MM.1S (cell line): ENCODE measurements around the gene USP9X.

Source experiments
- DNase-seq: peaks from one replicate; pipeline ENCODE4 v3.0.0-alpha.2; 2015
- H2AFZ ChIP-seq: fragments of 300-600 bp; sonication (generic); 2 replicates; pipeline ENCODE4 v1.6.0; 2016; ENCODE audit warnings: antibody characterized with exemption, low read length
- H3F3A ChIP-seq: fragments of 300-600 bp; sonication (generic); 2 replicates; pipeline ENCODE4 v1.6.1; 2016; ENCODE audit warnings: mild to moderate bottlenecking, antibody characterized with exemption, low read length, moderate library complexity, mixed read lengths; ENCODE audit not compliant: insufficient read depth
- H3K27ac ChIP-seq: fragments of 300-600 bp; sonication (generic); 2 replicates; pipeline ENCODE4 v1.5.1; 2016; ENCODE audit warnings: mild to moderate bottlenecking, low read length
- H3K27me3 ChIP-seq: fragments of 300-600 bp; sonication (generic); replicated peaks from 2 replicates; pipeline ENCODE4 v1.6.0; 2016; ENCODE audit warnings: low read length; ENCODE audit not compliant: insufficient read depth
- H3K36me3 ChIP-seq: fragments of 300-600 bp; sonication (generic); replicated peaks from 2 replicates; pipeline ENCODE4 v1.6.1; 2016; ENCODE audit warnings: mild to moderate bottlenecking, low read length, mixed read lengths; ENCODE audit not compliant: insufficient read depth
- H3K4me1 ChIP-seq: fragments of 300-600 bp; sonication (generic); 2 replicates; pipeline ENCODE4 v1.6.1; 2016; ENCODE audit warnings: low read length, mixed read lengths
- H3K4me2 ChIP-seq: fragments of 300-600 bp; sonication (generic); 2 replicates; pipeline ENCODE4 v1.6.0; 2016; ENCODE audit warnings: low read depth, low read length
- H3K4me3 ChIP-seq: fragments of 300-600 bp; sonication (generic); 2 replicates; pipeline ENCODE4 v1.5.1; 2016; ENCODE audit warnings: low read length, mixed read lengths
- H3K79me2 ChIP-seq: fragments of 300-600 bp; sonication (generic); 2 replicates; pipeline ENCODE4 v1.6.1; 2016; ENCODE audit warnings: mixed run types, low read length, mixed read lengths
- H3K9ac ChIP-seq: fragments of 300-600 bp; sonication (generic); 2 replicates; pipeline ENCODE4 v1.6.1; 2016; ENCODE audit warnings: low read length, mixed read lengths
- H3K9me2 ChIP-seq: fragments of 300-600 bp; sonication (generic); replicated peaks from 2 replicates; pipeline ENCODE4 v1.6.1; 2016; ENCODE audit warnings: mild to moderate bottlenecking, low read length, mixed read lengths; ENCODE audit not compliant: insufficient read depth
- H3K9me3 ChIP-seq: fragments of 300-600 bp; sonication (generic); replicated peaks from 2 replicates; pipeline ENCODE4 v1.6.1; 2016; ENCODE audit warnings: mild to moderate bottlenecking, low read length, mixed read lengths; ENCODE audit not compliant: insufficient read depth
- H4K20me1 ChIP-seq: fragments of 300-600 bp; sonication (generic); 2 replicates; pipeline ENCODE4 v1.6.1; 2016; ENCODE audit warnings: mild to moderate bottlenecking, low read length, moderate library complexity, mixed read lengths; ENCODE audit not compliant: insufficient read depth
- EZH2 ChIP-seq: fragments of 300-600 bp; sonication (generic); optimal IDR thresholded peaks from 2 replicates; pipeline ENCODE3; 2017; ENCODE audit warnings: low read depth, mild to moderate bottlenecking, antibody characterized with exemption, low read length, mixed read lengths
- EZH2phosphoT487 ChIP-seq: fragments of 300-600 bp; sonication (generic); IDR thresholded peaks from 2 replicates; pipeline ENCODE4 v1.6.1; 2018; ENCODE audit warnings: antibody characterized with exemption, low read length
- TF ChIP-seq, protein P1 (sequence below): fragments of 300-600 bp; sonication (generic); IDR thresholded peaks from 2 replicates; pipeline ENCODE4 v1.5.1; 2016; ENCODE audit warnings: antibody characterized with exemption, low read length, mixed read lengths

Gene USP9X

DNA sequence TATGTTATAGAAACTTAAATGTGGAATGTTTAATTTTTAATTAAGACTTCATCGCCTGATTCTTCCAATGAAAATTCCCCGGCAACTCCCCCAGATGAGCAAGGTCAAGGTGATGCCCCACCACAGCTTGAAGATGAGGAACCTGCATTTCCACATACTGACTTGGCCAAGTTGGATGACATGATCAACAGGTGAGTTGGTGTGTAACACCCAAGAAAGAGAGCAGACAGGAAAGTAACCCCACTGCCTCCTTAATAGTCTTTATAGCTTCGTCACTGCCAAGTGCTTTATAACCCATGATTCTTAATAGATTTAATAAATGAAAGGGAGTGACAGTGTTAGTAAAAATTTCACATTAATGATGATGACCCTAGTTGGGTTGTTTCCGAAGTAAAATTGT lies 43.7 kb downstream of the USP9X start:
- H3K9me3 ChIP-seq = no peaks in the 10 kb centered on the region
- no peaks in the 10 kb centered on the region for H4K20me1 ChIP-seq
- no peaks in the 10 kb centered on the region for H3F3A ChIP-seq
- H3K27me3 ChIP-seq = no peaks in the 10 kb centered on the region
- TF ChIP-seq, protein P1, sequence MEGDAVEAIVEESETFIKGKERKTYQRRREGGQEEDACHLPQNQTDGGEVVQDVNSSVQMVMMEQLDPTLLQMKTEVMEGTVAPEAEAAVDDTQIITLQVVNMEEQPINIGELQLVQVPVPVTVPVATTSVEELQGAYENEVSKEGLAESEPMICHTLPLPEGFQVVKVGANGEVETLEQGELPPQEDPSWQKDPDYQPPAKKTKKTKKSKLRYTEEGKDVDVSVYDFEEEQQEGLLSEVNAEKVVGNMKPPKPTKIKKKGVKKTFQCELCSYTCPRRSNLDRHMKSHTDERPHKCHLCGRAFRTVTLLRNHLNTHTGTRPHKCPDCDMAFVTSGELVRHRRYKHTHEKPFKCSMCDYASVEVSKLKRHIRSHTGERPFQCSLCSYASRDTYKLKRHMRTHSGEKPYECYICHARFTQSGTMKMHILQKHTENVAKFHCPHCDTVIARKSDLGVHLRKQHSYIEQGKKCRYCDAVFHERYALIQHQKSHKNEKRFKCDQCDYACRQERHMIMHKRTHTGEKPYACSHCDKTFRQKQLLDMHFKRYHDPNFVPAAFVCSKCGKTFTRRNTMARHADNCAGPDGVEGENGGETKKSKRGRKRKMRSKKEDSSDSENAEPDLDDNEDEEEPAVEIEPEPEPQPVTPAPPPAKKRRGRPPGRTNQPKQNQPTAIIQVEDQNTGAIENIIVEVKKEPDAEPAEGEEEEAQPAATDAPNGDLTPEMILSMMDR = no peak
- TF ChIP-seq EZH2phosphoT487 = no peak
- H3K27ac ChIP-seq = no peak overlapping the region
- H3K4me3 ChIP-seq = no peak overlapping the region
- no peak overlapping the region for H3K4me2 ChIP-seq
- H3K9me2 ChIP-seq = no peaks in the 10 kb centered on the region
- peaks cover 6% of the 10 kb centered on the region; the same call in 1 of the 2 replicates for H3K4me1 ChIP-seq
- no peak overlapping the region for H2AFZ ChIP-seq
- H3K79me2 ChIP-seq = peaks cover 39% of the 10 kb centered on the region
- DNase-seq = no peak
- no peak overlapping the region for H3K9ac ChIP-seq
- no peaks in the 10 kb centered on the region for H3K36me3 ChIP-seq

DNA sequence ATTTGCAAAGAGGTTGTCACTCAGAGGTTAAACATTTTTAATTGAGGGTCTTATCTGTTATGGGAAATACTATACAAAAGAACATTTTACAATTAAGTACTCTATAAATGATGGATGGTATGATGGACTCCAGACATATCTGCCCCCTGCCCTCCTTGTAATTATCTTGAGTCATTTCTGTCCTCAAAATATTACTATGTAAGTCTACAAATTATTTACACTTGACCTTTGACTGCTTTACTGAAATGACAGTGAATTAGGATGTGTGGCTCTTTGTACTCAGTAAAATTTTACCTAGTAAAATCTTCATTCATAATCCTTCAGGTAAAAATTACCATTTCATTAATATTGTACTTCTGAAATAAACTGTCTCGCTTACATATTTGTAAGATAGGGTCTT lies 46.5 kb downstream of the USP9X start:
- Histone ChIP-seq H4K20me1 (no peaks in the 10 kb centered on the region), H3K4me3 (no peak overlapping the region), H3K9ac (no peak overlapping the region), H3K9me3 (no peaks in the 10 kb centered on the region), H3K9me2 (no peaks in the 10 kb centered on the region), H3K27ac (no peak overlapping the region), H3K79me2 (peaks cover 27% of the 10 kb centered on the region), H3K36me3 (no peaks in the 10 kb centered on the region), H3K27me3 (no peaks in the 10 kb centered on the region), H2AFZ (no peak overlapping the region), H3K4me1 (peaks cover 6% of the 10 kb centered on the region; the same call in 1 of the 2 replicates), H3K4me2 (no peak overlapping the region), H3F3A (no peaks in the 10 kb centered on the region)
- no peak for DNase-seq
- TF ChIP-seq EZH2phosphoT487 = no peak
- TF ChIP-seq, protein P1 = no peak
- TF ChIP-seq EZH2 = no peak

DNA sequence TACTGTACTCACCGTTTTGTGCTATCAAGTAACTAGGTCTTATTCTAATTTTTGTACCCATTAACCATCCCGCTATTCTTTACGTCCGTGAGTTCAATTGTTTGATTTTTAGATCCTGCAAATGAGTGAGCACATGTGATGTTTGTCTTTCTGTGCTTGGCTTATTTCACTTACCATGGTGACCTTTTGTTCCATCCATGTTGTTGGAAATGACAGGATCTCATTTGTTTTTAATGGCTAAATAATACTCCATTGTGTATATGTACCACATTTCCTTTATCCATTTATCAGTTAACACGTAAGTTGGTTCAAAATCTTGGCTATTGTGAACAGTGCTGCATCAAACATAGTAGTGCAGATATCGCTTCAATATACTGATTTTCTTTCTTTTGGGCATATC lies 48.3 kb downstream of the USP9X start:
- Histone ChIP-seq H3K9me3 (no peaks in the 10 kb centered on the region), H3K9me2 (no peaks in the 10 kb centered on the region)
- TF ChIP-seq EZH2phosphoT487 (no peak), EZH2 (no peak)
- TF ChIP-seq, protein P1 = no peak

DNA sequence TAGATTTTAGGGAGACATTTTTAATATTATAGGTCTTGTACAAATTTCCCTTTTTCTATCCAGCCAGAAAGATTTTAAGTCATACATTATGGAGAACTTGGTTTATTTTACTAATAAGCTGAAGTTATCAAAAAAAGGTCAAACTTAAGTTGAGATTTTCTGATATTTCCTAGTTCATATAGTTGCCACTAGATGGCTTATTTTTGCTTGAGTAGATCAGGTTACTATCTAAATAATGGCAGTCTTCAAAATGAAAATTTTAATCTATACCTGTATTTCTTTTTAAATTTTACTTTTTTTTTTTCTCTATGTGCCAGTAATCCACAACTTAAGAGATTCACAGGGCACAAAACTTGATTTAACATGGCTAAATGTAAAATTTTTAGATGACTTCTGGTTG lies 52.3 kb downstream of the USP9X start:
- Histone ChIP-seq H4K20me1 (no peaks in the 10 kb centered on the region), H3K27me3 (no peaks in the 10 kb centered on the region), H3K79me2 (peaks cover 5% of the 10 kb centered on the region), H3K9me3 (no peaks in the 10 kb centered on the region), H3K9me2 (no peaks in the 10 kb centered on the region), H3K27ac (no peak overlapping the region), H3F3A (no peaks in the 10 kb centered on the region), H3K4me1 (no peaks in the 10 kb centered on the region), H3K9ac (no peak overlapping the region), H3K36me3 (0 out of 2 replicates have a peak, but pooled peaks cover 2% of the 10 kb centered on the region), H3K4me3 (no peak overlapping the region), H3K4me2 (no peak overlapping the region), H2AFZ (no peak overlapping the region)
- DNase-seq = peak; percentile 15
- no peak for TF ChIP-seq EZH2phosphoT487
- TF ChIP-seq, protein P1 = peak; percentile 27; the same call in 1 of the 2 replicates
- TF ChIP-seq EZH2 = no peak

More for the DNA sequence above, 48.3 kb downstream of the USP9X start:
- Histone ChIP-seq H3K9ac (no peak overlapping the region), H3K4me1 (no peaks in the 10 kb centered on the region), H3K27ac (no peak overlapping the region), H4K20me1 (no peaks in the 10 kb centered on the region), H2AFZ (no peak overlapping the region), H3K36me3 (no peaks in the 10 kb centered on the region), H3K4me2 (no peak overlapping the region), H3K27me3 (no peaks in the 10 kb centered on the region), H3F3A (no peaks in the 10 kb centered on the region), H3K4me3 (no peak overlapping the region), H3K79me2 (peaks cover 14% of the 10 kb centered on the region)
- DNase-seq = no peak
